Measurements from ENCODE around the gene KCTD3.

KCTD3 gene

DNA sequence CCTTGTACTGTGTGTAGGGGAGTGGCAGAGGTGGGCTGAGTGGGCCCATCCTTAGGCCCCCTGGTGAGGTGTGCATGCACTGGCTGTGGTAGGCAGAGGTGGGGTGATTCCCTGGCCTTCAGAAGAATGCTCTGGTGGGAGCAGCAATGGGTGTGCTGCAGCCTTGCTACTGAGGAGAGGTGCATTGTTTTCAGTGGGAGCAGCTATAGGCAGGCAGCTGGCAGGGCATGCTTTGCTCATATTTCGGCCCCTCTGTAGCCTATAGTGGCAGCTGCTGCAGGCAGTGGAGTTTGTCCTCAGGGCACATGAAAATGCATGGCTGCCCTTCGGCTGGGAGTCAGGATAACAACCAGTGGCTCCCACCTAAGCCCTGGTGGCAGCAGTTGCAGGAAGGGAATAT is 10.1 kb upstream of the KCTD3 start:
- Histone ChIP-seq H3K36me3 (ENCODE audit: control insufficient read depth, insufficient read depth, low read length) (no peaks in the 10 kb centered on the region), H3K9me3 (ENCODE audit: control insufficient read depth, insufficient read depth, low read depth, low read length) (peaks cover 5% of the 10 kb centered on the region; the same call in 1 of the 2 replicates), H3K27ac (ENCODE audit: low read depth, low read length) (no peak overlapping the region), H3K9ac (ENCODE audit: low read length) (no peak overlapping the region), H3K27me3 (ENCODE audit: control insufficient read depth, insufficient read depth, low read length) (no peaks in the 10 kb centered on the region), H3K4me3 (ENCODE audit: low read depth, low read length) (no peak overlapping the region), H3K4me1 (ENCODE audit: control insufficient read depth, insufficient read depth, low read length) (peaks cover 4% of the 10 kb centered on the region; the same call in 1 of the 2 replicates)

DNA sequence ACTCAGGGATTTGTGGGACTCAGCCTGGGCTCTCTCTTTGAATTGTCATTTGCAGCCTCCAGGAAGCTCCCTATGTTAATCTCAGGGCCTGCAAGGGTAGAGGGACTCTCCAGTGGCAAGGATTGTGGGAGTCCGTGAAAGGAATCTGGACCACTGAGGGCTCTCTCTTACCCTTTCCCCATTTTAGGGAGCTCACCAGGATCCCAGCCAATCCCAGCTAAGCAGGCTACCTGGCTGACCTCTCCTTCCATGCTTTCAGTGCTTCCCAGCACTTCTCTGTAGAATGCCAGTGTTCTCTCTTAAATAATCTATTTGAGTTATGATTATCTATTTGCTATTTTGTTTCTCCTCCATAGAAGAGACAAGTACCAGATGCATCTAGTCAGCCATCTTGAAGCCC is 9.6 kb upstream of the KCTD3 start:
- Histone ChIP-seq H3K9me3 (ENCODE audit: control insufficient read depth, insufficient read depth, low read depth, low read length) (peaks cover 5% of the 10 kb centered on the region; the same call in 1 of the 2 replicates), H3K4me1 (ENCODE audit: control insufficient read depth, insufficient read depth, low read length) (peaks cover 4% of the 10 kb centered on the region; the same call in 1 of the 2 replicates), H3K27ac (ENCODE audit: low read depth, low read length) (no peak overlapping the region), H3K9ac (ENCODE audit: low read length) (no peak overlapping the region), H3K27me3 (ENCODE audit: control insufficient read depth, insufficient read depth, low read length) (no peaks in the 10 kb centered on the region), H3K4me3 (ENCODE audit: low read depth, low read length) (no peak overlapping the region), H3K36me3 (ENCODE audit: control insufficient read depth, insufficient read depth, low read length) (no peaks in the 10 kb centered on the region)

DNA sequence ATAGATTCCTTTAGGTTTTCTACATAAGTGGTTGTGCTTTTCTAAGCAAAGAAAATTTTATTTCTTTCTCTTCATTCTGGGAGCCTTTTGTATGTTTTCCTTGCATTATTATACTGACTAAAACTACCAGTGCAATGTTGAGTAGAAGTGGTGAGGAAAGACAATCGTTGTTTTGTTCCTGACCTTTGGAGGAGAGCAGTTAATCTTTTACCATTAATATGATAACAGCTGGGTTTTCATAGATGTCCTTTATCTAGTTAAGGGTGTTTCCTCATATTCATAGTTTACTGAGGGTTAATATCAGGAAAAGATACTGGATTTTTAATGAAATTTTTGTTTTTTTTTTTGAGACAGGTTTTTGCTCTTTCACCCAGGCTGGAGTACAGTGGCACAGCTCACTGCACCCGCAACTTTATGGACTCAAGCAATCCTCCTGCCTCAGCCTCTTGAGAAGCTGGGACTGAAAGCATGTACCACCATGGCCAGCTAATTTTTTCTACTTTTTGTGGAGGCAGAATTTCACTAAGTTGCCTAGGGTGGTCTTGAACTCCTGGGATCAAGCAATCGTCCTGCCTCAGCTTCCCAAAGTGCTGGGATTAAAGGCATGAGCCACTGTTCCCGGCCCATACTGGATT is 9.0 kb upstream of the KCTD3 start:
- Histone ChIP-seq H3K4me1 (ENCODE audit: control insufficient read depth, insufficient read depth, low read length) (peaks cover 4% of the 10 kb centered on the region; the same call in 1 of the 2 replicates), H3K9ac (ENCODE audit: low read length) (no peak overlapping the region), H3K27me3 (ENCODE audit: control insufficient read depth, insufficient read depth, low read length) (no peaks in the 10 kb centered on the region), H3K27ac (ENCODE audit: low read depth, low read length) (no peak overlapping the region), H3K36me3 (ENCODE audit: control insufficient read depth, insufficient read depth, low read length) (no peaks in the 10 kb centered on the region), H3K4me3 (ENCODE audit: low read depth, low read length) (no peak overlapping the region), H3K9me3 (ENCODE audit: control insufficient read depth, insufficient read depth, low read depth, low read length) (peaks cover 5% of the 10 kb centered on the region; the same call in 1 of the 2 replicates)

DNA sequence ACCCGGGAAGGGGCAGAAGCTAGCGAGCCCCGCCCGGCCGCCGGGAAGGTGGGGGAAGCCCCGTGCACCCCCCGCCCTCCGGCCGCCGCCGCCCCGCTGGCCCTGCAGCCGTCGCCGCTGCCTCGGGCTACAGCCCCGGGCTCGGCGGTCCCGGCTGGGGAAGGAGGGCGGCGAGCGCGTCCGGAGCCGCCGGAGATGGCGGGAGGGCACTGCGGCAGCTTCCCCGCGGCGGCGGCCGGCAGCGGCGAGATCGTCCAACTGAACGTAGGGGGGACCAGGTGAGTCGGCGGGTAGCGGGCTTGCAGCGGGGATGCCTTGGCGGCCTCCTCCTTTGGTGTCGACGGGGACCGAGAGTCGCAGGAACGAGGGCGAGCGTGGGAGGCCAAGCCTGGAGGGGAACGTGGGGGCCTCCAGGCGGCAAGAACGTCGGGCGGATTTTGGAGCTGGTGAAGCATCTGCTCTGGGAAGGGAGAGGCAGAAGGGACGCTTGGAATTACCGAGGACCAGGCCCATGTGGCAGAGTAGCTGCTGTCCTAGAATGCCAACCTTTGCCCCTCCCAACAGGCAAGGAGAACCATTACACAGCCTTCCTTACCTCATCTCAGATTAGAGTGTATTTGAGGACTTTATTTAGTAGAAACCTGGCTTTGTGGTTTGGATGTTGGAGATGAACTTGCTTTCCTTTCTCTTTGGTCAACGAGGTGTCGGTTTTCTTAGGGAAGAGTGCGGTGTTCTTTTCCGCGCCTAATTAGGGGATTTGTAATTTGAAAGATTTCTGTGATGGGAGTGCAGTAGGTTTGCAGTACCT is 591 bp downstream of the KCTD3 start:
- peak overlapping the region; percentile 71; the same call in 1 of the 2 replicates for H3K27ac ChIP-seq (ENCODE audit: low read depth, low read length)
- H3K27me3 ChIP-seq (ENCODE audit: control insufficient read depth, insufficient read depth, low read length): no peaks in the 10 kb centered on the region
- peak overlapping the region; percentile 93 for H3K4me3 ChIP-seq (ENCODE audit: low read depth, low read length)
- peak overlapping the region; percentile 92 for H3K9ac ChIP-seq (ENCODE audit: low read length)
- 0 out of 2 replicates have a peak, but pooled peaks cover 8% of the 10 kb centered on the region for H3K4me1 ChIP-seq (ENCODE audit: control insufficient read depth, insufficient read depth, low read length)
- no peaks in the 10 kb centered on the region for H3K36me3 ChIP-seq (ENCODE audit: control insufficient read depth, insufficient read depth, low read length)
- H3K9me3 ChIP-seq (ENCODE audit: control insufficient read depth, insufficient read depth, low read depth, low read length): no peaks in the 10 kb centered on the region

DNA sequence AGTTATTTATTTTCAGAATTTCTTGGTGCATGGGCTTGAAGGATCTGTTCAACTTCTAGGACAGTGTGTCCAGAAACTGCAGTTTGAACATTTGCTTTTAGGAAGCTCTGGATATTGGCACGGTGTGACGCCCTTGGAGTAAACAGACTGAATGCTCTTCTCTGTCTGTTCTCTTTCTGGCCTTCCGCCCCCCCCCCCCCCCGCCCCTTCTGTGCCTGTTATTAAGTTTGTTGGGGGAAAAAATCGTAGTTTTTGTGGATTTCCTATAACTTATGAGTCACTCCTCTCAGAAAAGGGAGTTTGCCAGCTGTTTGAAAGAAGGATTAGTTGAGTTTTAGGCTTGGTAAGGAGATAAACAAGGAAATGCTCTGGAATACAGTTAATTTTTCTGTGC is 1.2 kb downstream of the KCTD3 start:
- Histone ChIP-seq H3K4me3 (ENCODE audit: low read depth, low read length) (peak overlapping the region; percentile 93), H3K9ac (ENCODE audit: low read length) (peak overlapping the region; percentile 92), H3K4me1 (ENCODE audit: control insufficient read depth, insufficient read depth, low read length) (0 out of 2 replicates have a peak, but pooled peaks cover 8% of the 10 kb centered on the region), H3K36me3 (ENCODE audit: control insufficient read depth, insufficient read depth, low read length) (no peaks in the 10 kb centered on the region), H3K27ac (ENCODE audit: low read depth, low read length) (0 out of 2 replicates have a peak overlapping the region, but pooled peaks have one; percentile 43), H3K27me3 (ENCODE audit: control insufficient read depth, insufficient read depth, low read length) (no peaks in the 10 kb centered on the region), H3K9me3 (ENCODE audit: control insufficient read depth, insufficient read depth, low read depth, low read length) (no peaks in the 10 kb centered on the region)

DNA sequence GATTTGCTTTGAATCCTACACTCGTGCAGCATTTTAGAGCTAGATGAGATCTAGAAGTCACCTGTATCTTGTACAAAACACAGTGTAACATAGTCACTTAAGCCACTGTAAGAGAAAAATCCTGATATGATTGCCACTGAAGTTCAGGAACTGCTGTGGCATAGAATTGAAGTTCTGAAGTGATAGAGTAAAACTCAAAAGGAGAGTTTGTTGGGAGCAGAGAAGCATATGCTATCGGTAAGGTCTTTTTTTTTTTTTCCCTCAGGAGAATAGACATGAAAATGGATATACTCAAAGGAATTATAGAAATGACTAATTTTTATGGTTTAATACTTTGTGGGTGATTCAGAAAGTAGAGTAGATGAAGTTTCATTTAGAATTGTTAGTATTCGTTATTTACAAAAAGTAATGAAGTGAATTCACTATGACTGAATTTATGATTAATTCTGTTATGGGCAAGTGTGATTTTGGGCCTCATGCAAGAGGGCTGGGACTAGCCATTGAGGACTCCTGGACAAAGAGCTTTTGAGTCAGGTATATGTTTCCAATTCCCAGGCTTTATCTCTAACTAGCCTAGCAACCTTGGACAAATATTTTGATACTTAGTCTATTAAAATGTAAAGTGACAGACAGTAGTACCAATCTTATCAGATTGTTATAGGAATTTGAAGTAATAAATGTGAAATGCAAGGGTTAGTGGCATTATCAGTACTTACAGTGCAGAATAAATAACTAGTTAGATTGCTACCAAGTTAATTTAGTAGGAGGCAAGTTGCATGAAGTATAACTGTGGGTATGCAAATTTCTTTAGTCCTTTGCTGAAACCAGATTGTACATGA is 3.1 kb downstream of the KCTD3 start:
- Histone ChIP-seq H3K4me1 (ENCODE audit: control insufficient read depth, insufficient read depth, low read length) (0 out of 2 replicates have a peak, but pooled peaks cover 8% of the 10 kb centered on the region), H3K4me3 (ENCODE audit: low read depth, low read length) (0 out of 2 replicates have a peak overlapping the region, but pooled peaks have one; percentile 93), H3K27ac (ENCODE audit: low read depth, low read length) (no peak overlapping the region), H3K27me3 (ENCODE audit: control insufficient read depth, insufficient read depth, low read length) (no peaks in the 10 kb centered on the region), H3K36me3 (ENCODE audit: control insufficient read depth, insufficient read depth, low read length) (no peaks in the 10 kb centered on the region; the same call in 1 of the 2 replicates), H3K9me3 (ENCODE audit: control insufficient read depth, insufficient read depth, low read depth, low read length) (no peaks in the 10 kb centered on the region), H3K9ac (ENCODE audit: low read length) (no peak overlapping the region)

DNA sequence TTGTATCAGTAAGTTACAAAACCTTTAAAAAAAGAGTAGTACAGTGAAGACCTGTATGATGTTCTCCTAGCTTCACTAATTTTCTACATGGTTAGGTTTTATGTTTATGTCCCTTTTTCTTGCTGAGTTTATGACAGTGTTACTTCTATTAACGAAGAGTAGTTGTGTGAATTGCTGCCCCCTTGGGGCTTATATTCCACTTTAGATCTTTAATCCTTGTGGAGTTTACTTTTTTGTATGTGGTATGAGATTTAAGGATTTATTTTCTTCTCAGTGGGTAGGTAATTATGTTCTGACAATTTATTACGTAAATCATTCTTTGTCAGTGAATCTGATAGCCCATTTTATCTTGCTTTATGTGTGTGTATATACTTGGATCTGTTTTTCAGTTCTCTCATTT is 14.8 kb downstream of the KCTD3 start:
- no peak overlapping the region for H3K4me3 ChIP-seq (ENCODE audit: low read depth, low read length)
- no peak overlapping the region for H3K27ac ChIP-seq (ENCODE audit: low read depth, low read length)
- H3K4me1 ChIP-seq (ENCODE audit: control insufficient read depth, insufficient read depth, low read length): no peaks in the 10 kb centered on the region
- no peaks in the 10 kb centered on the region for H3K27me3 ChIP-seq (ENCODE audit: control insufficient read depth, insufficient read depth, low read length)
- peaks cover 7% of the 10 kb centered on the region; the same call in 1 of the 2 replicates for H3K9me3 ChIP-seq (ENCODE audit: control insufficient read depth, insufficient read depth, low read depth, low read length)
- H3K9ac ChIP-seq (ENCODE audit: low read length): no peak overlapping the region
- peaks cover 77% of the 10 kb centered on the region for H3K36me3 ChIP-seq (ENCODE audit: control insufficient read depth, insufficient read depth, low read length)

DNA sequence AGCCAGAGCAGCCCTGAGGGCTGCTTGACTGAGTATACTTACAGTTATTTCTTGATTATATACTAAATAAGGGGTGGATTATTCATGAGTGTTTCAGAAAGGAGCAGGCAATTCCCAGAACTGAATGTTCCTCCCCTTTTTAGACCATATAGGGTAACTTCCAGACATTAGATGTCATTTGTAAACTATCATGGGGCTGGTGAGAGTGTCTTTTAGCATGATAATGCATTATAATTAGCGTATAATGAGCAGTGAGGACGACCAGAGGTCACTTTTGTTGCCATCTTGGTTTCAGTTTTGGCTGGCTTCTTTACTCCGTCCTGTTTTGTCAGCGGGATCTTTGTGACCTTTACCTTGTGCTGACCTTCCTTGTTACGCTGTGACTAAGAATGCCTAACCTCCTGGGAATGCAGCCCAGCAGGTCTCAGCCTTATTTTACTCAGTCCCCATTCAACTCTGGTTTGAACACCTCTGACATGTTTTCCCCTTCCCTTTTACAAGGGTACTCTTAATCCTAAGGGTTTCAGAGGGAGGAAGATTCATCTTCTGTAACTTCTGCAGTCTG is 16.2 kb downstream of the KCTD3 start:
- Histone ChIP-seq H3K36me3 (ENCODE audit: control insufficient read depth, insufficient read depth, low read length) (peaks cover 70% of the 10 kb centered on the region), H3K27me3 (ENCODE audit: control insufficient read depth, insufficient read depth, low read length) (no peaks in the 10 kb centered on the region), H3K9ac (ENCODE audit: low read length) (no peak overlapping the region), H3K4me1 (ENCODE audit: control insufficient read depth, insufficient read depth, low read length) (no peaks in the 10 kb centered on the region), H3K4me3 (ENCODE audit: low read depth, low read length) (no peak overlapping the region), H3K9me3 (ENCODE audit: control insufficient read depth, insufficient read depth, low read depth, low read length) (peaks cover 7% of the 10 kb centered on the region; the same call in 1 of the 2 replicates), H3K27ac (ENCODE audit: low read depth, low read length) (no peak overlapping the region)

DNA sequence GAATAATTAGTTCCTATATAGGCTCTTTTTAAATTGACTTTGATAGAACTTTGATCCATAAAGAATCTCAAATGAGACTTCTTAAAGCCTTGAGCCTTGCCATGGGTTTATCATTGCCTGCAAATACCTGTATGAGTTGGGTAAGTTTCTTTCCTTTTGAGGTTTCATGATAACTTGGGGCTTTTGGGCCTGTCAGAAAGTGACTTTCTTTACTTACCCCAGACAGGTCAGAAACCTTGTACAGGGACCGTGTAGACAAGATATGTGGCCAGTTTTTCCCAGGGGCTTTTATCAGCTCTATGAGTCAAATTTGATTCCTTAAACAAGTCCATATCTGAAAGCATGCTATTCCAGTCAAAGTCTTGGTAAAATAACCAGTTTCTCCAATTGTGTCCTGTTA is 17.3 kb downstream of the KCTD3 start:
- no peaks in the 10 kb centered on the region for H3K4me1 ChIP-seq (ENCODE audit: control insufficient read depth, insufficient read depth, low read length)
- peaks cover 7% of the 10 kb centered on the region; the same call in 1 of the 2 replicates for H3K9me3 ChIP-seq (ENCODE audit: control insufficient read depth, insufficient read depth, low read depth, low read length)
- no peaks in the 10 kb centered on the region for H3K27me3 ChIP-seq (ENCODE audit: control insufficient read depth, insufficient read depth, low read length)
- H3K36me3 ChIP-seq (ENCODE audit: control insufficient read depth, insufficient read depth, low read length): peaks cover 63% of the 10 kb centered on the region
- no peak overlapping the region for H3K27ac ChIP-seq (ENCODE audit: low read depth, low read length)
- H3K4me3 ChIP-seq (ENCODE audit: low read depth, low read length): no peak overlapping the region
- H3K9ac ChIP-seq (ENCODE audit: low read length): no peak overlapping the region

DNA sequence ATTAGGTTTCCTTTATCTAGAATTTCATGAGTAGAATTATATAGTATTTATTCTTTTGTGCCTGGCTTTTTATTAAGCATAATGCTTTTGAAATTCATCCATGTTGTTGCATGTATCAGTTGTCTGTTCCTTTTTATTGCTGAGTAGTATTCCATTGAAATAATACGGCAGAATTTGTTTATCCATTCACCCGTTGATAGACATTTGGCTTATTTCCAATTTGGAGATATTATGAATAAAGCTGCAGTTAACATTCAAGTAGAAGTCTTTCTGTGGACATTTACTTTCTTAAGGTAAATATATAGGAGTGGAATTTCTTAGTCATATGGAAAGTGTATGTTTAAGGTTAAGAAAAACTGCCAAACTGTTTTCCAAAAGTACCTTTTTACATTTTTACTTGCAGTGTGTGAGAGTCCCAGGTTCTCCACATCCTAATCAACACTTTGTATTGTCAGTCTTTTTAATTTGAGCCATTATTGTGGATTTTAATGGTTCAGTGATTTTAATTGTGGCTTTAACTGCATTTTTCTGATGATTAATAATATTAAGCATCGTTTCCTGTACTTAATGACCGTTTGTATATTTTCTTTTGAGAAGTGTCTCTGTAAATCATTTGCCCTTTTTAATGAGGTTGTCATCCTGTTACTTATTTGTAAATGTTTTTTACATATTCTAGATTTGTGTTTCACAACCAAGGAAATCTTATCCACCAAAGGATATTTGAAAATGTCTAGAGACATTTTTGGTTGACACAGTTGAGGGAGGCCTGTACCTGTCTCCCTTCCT is 22.7 kb downstream of the KCTD3 start:
- Histone ChIP-seq H3K27ac (ENCODE audit: low read depth, low read length) (no peak overlapping the region), H3K36me3 (ENCODE audit: control insufficient read depth, insufficient read depth, low read length) (peaks cover 40% of the 10 kb centered on the region), H3K9me3 (ENCODE audit: control insufficient read depth, insufficient read depth, low read depth, low read length) (peaks cover 2% of the 10 kb centered on the region; the same call in 1 of the 2 replicates), H3K4me3 (ENCODE audit: low read depth, low read length) (no peak overlapping the region), H3K9ac (ENCODE audit: low read length) (no peak overlapping the region), H3K27me3 (ENCODE audit: control insufficient read depth, insufficient read depth, low read length) (no peaks in the 10 kb centered on the region), H3K4me1 (ENCODE audit: control insufficient read depth, insufficient read depth, low read length) (0 out of 2 replicates have a peak, but pooled peaks cover 2% of the 10 kb centered on the region)

Measured in HUES6 (cell line).